Measurements from ENCODE around the gene LIMK2. TPM values are rescaled to one million over a fixed set of nuclear protein-coding genes. Genes with fewer than 3 reads are reported as not detected.
A peak's percentile ranks its signal among the peaks of the same experiment; 100 is the strongest.
"Not testable (repeated sequence)": the region's sequence is repeated elsewhere in the genome, so short reads cannot be mapped to it uniquely, and the experiment has no call there.

The LIMK2 gene
- total RNA-seq, 1 experiment from 2014 or later: 20.7 TPM

GRCh38 chr22:31244046-31244942, 32.2 kb downstream of the LIMK2 start:
- peak; percentile 93 for DNase-seq (ENCODE audit: low read depth)

- DNase-seq (ENCODE audit: low read depth): no peak
Observed at GRCh38 chr22:31244943-31245451, 32.9 kb downstream of the LIMK2 start.

- not testable (repeated sequence) for DNase-seq (ENCODE audit: low read depth)
Observed at GRCh38 chr22:31245998-31246397, 33.9 kb downstream of the LIMK2 start.

- no peak for DNase-seq (ENCODE audit: low read depth)
Observed at GRCh38 chr22:31246687-31247086, 34.6 kb downstream of the LIMK2 start.

- DNase-seq (ENCODE audit: low read depth): no peak
Observed at GRCh38 chr22:31247726-31248125, 35.6 kb downstream of the LIMK2 start.

- DNase-seq (ENCODE audit: low read depth): peak; percentile 91
Observed at GRCh38 chr22:31248138-31248745, 36.1 kb downstream of the LIMK2 start.

GRCh38 chr22:31248965-31249958, 37.2 kb downstream of the LIMK2 start:
- DNase-seq (ENCODE audit: low read depth): no peak

- no peak for DNase-seq (ENCODE audit: low read depth)
Observed at GRCh38 chr22:31250740-31251600, 38.9 kb downstream of the LIMK2 start.

GRCh38 chr22:31253949-31254348, 41.9 kb downstream of the LIMK2 start:
- DNase-seq (ENCODE audit: low read depth): no peak

GRCh38 chr22:31259798-31260473, 47.8 kb downstream of the LIMK2 start:
- no peak for DNase-seq (ENCODE audit: low read depth)

- DNase-seq (ENCODE audit: low read depth): no peak
Observed at GRCh38 chr22:31260474-31260856, 48.4 kb downstream of the LIMK2 start.

GRCh38 chr22:31262312-31263133, 50.4 kb downstream of the LIMK2 start:
- no peak for DNase-seq (ENCODE audit: low read depth)

GRCh38 chr22:31263896-31264640, 52.0 kb downstream of the LIMK2 start:
- no peak for DNase-seq (ENCODE audit: low read depth)

GRCh38 chr22:31268281-31268680, 56.2 kb downstream of the LIMK2 start:
- no peak for DNase-seq (ENCODE audit: low read depth)

- no peak for DNase-seq (ENCODE audit: low read depth)
Observed at GRCh38 chr22:31269892-31270579, 57.9 kb downstream of the LIMK2 start.

- DNase-seq (ENCODE audit: low read depth): no peak
Observed at GRCh38 chr22:31271026-31271425, 58.9 kb downstream of the LIMK2 start.

GRCh38 chr22:31271485-31271884, 59.4 kb downstream of the LIMK2 start:
- no peak for DNase-seq (ENCODE audit: low read depth)

All from Daoy (cell line).